HEK293 (cell line): ENCODE results near the gene SOCS7.

Source experiments
- MZF1 ChIP-seq: fragments of 450-650 bp; formaldehyde crosslinking; IDR thresholded peaks from 2 replicates; pipeline ENCODE4 v1.5.1; 2017; ENCODE audit warnings: missing biosample characterization, missing genetic modification characterization, borderline replicate concordance
- SETDB1 ChIP-seq: IDR thresholded peaks from one replicate; pipeline ENCODE4 v1.6.1; 2017; ENCODE audit warnings: mild to moderate bottlenecking, low read length, moderate library complexity, mixed read lengths; ENCODE audit not compliant: insufficient read length
- SP2 ChIP-seq: fragments of 450-650 bp; formaldehyde crosslinking; IDR thresholded peaks from 2 replicates; pipeline ENCODE4 v1.5.1; 2016; ENCODE audit warnings: missing biosample characterization, missing genetic modification characterization
- SP3 ChIP-seq: fragments of 450-650 bp; formaldehyde crosslinking; IDR thresholded peaks from 2 replicates; pipeline ENCODE4 v1.5.1; 2016; ENCODE audit warnings: missing biosample characterization, missing genetic modification characterization
- TSHZ1 ChIP-seq: fragments of 450-650 bp; formaldehyde crosslinking; IDR thresholded peaks from 2 replicates; pipeline ENCODE4 v1.5.1; 2016; ENCODE audit warnings: missing biosample characterization, missing genetic modification characterization, borderline replicate concordance
- YY2 ChIP-seq: fragments of 450-650 bp; formaldehyde crosslinking; IDR thresholded peaks from 2 replicates; pipeline ENCODE4 v1.5.1; 2016; ENCODE audit warnings: missing biosample characterization, missing genetic modification characterization
- ZNF138 ChIP-seq: fragments of 450-650 bp; formaldehyde crosslinking; IDR thresholded peaks from 2 replicates; pipeline ENCODE4 v1.5.1; 2016; ENCODE audit warnings: missing biosample characterization, missing genetic modification characterization, borderline replicate concordance
- ZNF274 ChIP-seq, 2 experiments: fragments of 200-500 bp in 1 of 2; fragments of 450-650 bp in 1 of 2; sonication (Bioruptor generic) in 1 of 2; formaldehyde crosslinking in 1 of 2; IDR thresholded peaks; 2 replicates each; pipeline versions ENCODE4 v1.5.1 to v1.6.1; 2014 to 2016; ENCODE audit warnings: borderline replicate concordance in 1 of 2, inconsistent platforms in 1 of 2, low read length in 1 of 2, missing biosample characterization in 1 of 2, missing genetic modification characterization in 1 of 2
- ZNF341 ChIP-seq: fragments of 450-650 bp; formaldehyde crosslinking; IDR thresholded peaks from 2 replicates; pipeline ENCODE4; 2016; ENCODE audit warnings: low read depth, missing biosample characterization, missing genetic modification characterization
- ZNF792 ChIP-seq: fragments of 450-650 bp; formaldehyde crosslinking; IDR thresholded peaks from 2 replicates; pipeline ENCODE4 v1.5.1; 2016; ENCODE audit warnings: missing biosample characterization, missing genetic modification characterization
- TF ChIP-seq, protein P1 (sequence below): fragments of 450-650 bp; formaldehyde crosslinking; IDR thresholded peaks from 2 replicates; pipeline ENCODE4 v1.5.1; 2016; ENCODE audit warnings: missing biosample characterization, missing genetic modification characterization

GRCh38 chr17:38424297-38424972 lies 72.8 kb downstream of the SOCS7 start:
- TF ChIP-seq, protein P1, sequence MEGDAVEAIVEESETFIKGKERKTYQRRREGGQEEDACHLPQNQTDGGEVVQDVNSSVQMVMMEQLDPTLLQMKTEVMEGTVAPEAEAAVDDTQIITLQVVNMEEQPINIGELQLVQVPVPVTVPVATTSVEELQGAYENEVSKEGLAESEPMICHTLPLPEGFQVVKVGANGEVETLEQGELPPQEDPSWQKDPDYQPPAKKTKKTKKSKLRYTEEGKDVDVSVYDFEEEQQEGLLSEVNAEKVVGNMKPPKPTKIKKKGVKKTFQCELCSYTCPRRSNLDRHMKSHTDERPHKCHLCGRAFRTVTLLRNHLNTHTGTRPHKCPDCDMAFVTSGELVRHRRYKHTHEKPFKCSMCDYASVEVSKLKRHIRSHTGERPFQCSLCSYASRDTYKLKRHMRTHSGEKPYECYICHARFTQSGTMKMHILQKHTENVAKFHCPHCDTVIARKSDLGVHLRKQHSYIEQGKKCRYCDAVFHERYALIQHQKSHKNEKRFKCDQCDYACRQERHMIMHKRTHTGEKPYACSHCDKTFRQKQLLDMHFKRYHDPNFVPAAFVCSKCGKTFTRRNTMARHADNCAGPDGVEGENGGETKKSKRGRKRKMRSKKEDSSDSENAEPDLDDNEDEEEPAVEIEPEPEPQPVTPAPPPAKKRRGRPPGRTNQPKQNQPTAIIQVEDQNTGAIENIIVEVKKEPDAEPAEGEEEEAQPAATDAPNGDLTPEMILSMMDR = no peak
- TF ChIP-seq ZNF274 (IDR thresholded peaks at IDR 0.05; ENCODE audit: low read length) (no peak), ZNF274 (tag by site-specific recombination; IDR thresholded peaks at IDR 0.05; ENCODE audit: borderline replicate concordance) (no peak), SP3 (no peak), SETDB1 (no peak), YY2 (tag by site-specific recombination) (no peak), SP2 (tag by site-specific recombination) (no peak), ZNF341 (tag by site-specific recombination) (no peak), ZNF792 (tag by site-specific recombination) (no peak), MZF1 (tag by site-specific recombination) (no peak), TSHZ1 (no peak), ZNF138 (tag by site-specific recombination) (no peak)
